ENCODE measurements around the gene CIAO3. TPM values are rescaled to one million over a fixed set of nuclear protein-coding genes. Genes with fewer than 3 reads are reported as not detected.
"Not testable (repeated sequence)": the region's sequence is repeated elsewhere in the genome, so short reads cannot be mapped to it uniquely, and the experiment has no call there.

CIAO3 gene
- total RNA-seq, 1 experiment from 2014 or later, result 44.5 TPM

DNA sequence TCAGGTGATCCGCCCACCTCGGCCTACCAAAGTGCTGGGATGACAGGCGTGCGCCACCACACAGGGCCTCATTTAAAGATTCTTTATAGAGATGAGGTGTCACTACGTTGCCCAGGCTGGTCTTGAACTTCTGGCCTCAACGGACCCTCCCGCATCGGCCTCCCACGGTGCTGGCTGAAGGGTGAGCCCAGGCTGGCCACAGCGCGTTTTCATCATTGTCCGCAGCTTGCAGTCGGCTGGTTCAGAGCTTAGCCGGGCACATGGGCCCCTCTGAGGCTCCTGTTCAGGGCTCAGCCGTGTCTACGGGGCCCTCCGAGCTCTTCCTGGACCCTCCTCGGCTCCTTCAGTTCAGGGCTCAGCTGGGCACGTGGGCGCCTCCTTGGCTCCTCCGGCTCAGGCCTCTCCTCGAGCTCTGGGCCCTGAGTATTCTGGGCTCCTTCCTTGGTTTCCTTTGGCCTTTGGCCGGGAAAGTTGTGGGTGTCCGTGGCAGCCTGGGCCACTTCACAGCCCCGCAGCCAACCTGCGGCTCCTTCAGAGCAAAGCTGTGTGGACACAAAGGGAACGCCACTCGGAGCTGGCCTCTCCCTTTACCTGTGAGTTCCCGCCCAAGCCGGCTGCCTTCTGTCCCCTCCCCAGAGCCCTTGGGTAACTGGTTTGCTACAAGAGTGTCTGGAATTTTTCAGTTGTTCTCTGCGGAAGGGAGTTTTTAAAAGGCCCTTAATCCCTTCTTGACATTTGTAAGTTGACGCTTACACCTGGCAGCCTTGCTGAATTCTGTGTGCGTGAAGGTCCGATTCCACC, 18.5 kb upstream of the CIAO3 start:
- H3K9me3 ChIP-seq, result no peaks in the 10 kb centered on the region
- no peaks in the 10 kb centered on the region for H3K4me1 Mint-ChIP-seq (ENCODE audit: low read depth, unreplicated experiment)
- H3K4me1 ChIP-seq, result peaks cover 25% of the 10 kb centered on the region
- no TSS peak for BruUV-seq (replicated peaks)
- no peaks in the 10 kb centered on the region for H3K36me3 ChIP-seq (ENCODE audit: control insufficient read depth, insufficient read depth, low read length)
- H3K27ac Mint-ChIP-seq (ENCODE audit: unreplicated experiment), result peak overlapping the region; percentile 50
- H3K27me3 ChIP-seq (replicated peaks; ENCODE audit: control insufficient read depth, insufficient read depth, low read length), result no peaks in the 10 kb centered on the region
- no peaks in the 10 kb centered on the region for H3K27me3 Mint-ChIP-seq (ENCODE audit: insufficient read depth, unreplicated experiment)
- intact Hi-C loops (cut with micrococcal nuclease; ENCODE audit: unreplicated experiment), result no loop called here
- H3K36me3 Mint-ChIP-seq (ENCODE audit: insufficient read depth, unreplicated experiment), result peaks cover 6% of the 10 kb centered on the region
- H3K4me3 ChIP-seq (ENCODE audit: low read depth, low read length), result no peak overlapping the region
- peak in 1 of 2 experiments; percentile 50 for DNase-seq
- H3K9me3 Mint-ChIP-seq (ENCODE audit: unreplicated experiment), result no peaks in the 10 kb centered on the region
- H3K4me3 Mint-ChIP-seq (ENCODE audit: unreplicated experiment), result no peak overlapping the region
- CTCF ChIA-PET, result no interaction called here
- TF ChIP-seq, protein P1, sequence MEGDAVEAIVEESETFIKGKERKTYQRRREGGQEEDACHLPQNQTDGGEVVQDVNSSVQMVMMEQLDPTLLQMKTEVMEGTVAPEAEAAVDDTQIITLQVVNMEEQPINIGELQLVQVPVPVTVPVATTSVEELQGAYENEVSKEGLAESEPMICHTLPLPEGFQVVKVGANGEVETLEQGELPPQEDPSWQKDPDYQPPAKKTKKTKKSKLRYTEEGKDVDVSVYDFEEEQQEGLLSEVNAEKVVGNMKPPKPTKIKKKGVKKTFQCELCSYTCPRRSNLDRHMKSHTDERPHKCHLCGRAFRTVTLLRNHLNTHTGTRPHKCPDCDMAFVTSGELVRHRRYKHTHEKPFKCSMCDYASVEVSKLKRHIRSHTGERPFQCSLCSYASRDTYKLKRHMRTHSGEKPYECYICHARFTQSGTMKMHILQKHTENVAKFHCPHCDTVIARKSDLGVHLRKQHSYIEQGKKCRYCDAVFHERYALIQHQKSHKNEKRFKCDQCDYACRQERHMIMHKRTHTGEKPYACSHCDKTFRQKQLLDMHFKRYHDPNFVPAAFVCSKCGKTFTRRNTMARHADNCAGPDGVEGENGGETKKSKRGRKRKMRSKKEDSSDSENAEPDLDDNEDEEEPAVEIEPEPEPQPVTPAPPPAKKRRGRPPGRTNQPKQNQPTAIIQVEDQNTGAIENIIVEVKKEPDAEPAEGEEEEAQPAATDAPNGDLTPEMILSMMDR (IDR thresholded peaks at IDR 0.05; ENCODE audit: insufficient read depth in 1 of 2, low read depth in 1 of 2, low read length in 1 of 2, severe bottlenecking in 1 of 2, unreplicated experiment in 1 of 2), result no peak
- POLR2A ChIA-PET, result no interaction called here

DNA sequence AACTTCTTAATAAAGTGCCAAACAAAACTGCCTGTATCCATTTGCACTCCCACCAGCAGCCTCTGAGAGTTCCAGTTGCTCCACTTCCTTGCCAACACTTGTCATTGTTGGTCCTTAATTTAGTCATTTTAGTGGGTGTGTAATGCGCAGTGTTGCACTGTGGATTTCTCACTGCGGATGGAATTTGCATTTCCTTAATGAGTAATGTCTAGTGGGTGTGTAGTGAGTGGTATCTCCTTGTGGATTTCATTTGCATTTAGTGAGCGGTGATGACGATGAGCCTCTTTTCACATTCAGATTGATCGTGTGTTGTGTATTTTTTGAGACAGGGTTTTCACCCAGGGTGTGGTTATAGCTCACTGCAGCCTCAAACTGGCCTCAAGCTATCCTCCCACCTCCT, 15.6 kb upstream of the CIAO3 start:
- peaks cover 7% of the 10 kb centered on the region for H3K4me1 Mint-ChIP-seq (ENCODE audit: low read depth, unreplicated experiment)
- BruUV-seq (replicated peaks), result no TSS peak
- Histone ChIP-seq H3K27me3 (replicated peaks; ENCODE audit: control insufficient read depth, insufficient read depth, low read length) (no peaks in the 10 kb centered on the region), H3K4me1 (peaks cover 25% of the 10 kb centered on the region), H3K36me3 (ENCODE audit: control insufficient read depth, insufficient read depth, low read length) (no peaks in the 10 kb centered on the region), H3K9me3 (no peaks in the 10 kb centered on the region), H3K4me3 (ENCODE audit: low read depth, low read length) (no peak overlapping the region)
- CTCF ChIA-PET, result no interaction called here
- H3K27ac Mint-ChIP-seq (ENCODE audit: unreplicated experiment), result no peak overlapping the region
- TF ChIP-seq, protein P1 (IDR thresholded peaks at IDR 0.05; ENCODE audit: insufficient read depth in 1 of 2, low read depth in 1 of 2, low read length in 1 of 2, severe bottlenecking in 1 of 2, unreplicated experiment in 1 of 2), result no peak
- peaks cover 10% of the 10 kb centered on the region for H3K36me3 Mint-ChIP-seq (ENCODE audit: insufficient read depth, unreplicated experiment)
- POLR2A ChIA-PET, result no interaction called here
- no peak overlapping the region for H3K4me3 Mint-ChIP-seq (ENCODE audit: unreplicated experiment)
- DNase-seq, result no peak
- intact Hi-C loops (cut with micrococcal nuclease; ENCODE audit: unreplicated experiment), result no loop called here
- H3K27me3 Mint-ChIP-seq (ENCODE audit: insufficient read depth, unreplicated experiment), result no peaks in the 10 kb centered on the region
- no peaks in the 10 kb centered on the region for H3K9me3 Mint-ChIP-seq (ENCODE audit: unreplicated experiment)

DNA sequence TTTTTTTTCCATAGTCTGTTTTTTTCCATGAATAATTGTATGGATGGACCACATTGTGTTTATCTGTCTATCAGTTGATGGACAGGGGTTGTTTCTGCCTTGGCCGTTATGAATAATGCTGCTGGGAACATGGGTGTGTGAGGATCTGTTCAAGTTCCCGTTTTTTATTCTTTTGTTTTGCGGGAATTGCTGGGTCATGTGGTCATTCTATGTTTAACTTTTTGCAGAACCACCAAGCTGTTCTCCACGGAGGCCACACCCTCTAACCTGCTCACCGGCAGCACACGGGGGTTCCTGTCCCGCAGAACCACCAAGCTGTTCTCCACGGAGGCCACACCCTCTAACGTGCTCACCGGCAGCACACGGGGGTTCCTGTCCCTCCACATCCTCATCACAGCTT, 13.9 kb upstream of the CIAO3 start:
- Histone ChIP-seq H3K9me3 (no peaks in the 10 kb centered on the region), H3K27me3 (replicated peaks; ENCODE audit: control insufficient read depth, insufficient read depth, low read length) (no peaks in the 10 kb centered on the region), H3K4me3 (ENCODE audit: low read depth, low read length) (no peak overlapping the region), H3K36me3 (ENCODE audit: control insufficient read depth, insufficient read depth, low read length) (no peaks in the 10 kb centered on the region), H3K4me1 (peaks cover 10% of the 10 kb centered on the region)
- Mint-ChIP-seq H3K4me3 (ENCODE audit: unreplicated experiment) (no peak overlapping the region), H3K27me3 (ENCODE audit: insufficient read depth, unreplicated experiment) (no peaks in the 10 kb centered on the region), H3K9me3 (ENCODE audit: unreplicated experiment) (no peaks in the 10 kb centered on the region), H3K36me3 (ENCODE audit: insufficient read depth, unreplicated experiment) (peaks cover 10% of the 10 kb centered on the region), H3K4me1 (ENCODE audit: low read depth, unreplicated experiment) (peaks cover 7% of the 10 kb centered on the region), H3K27ac (ENCODE audit: unreplicated experiment) (no peak overlapping the region)
- intact Hi-C loops (cut with micrococcal nuclease; ENCODE audit: unreplicated experiment), result no loop called here
- no peak for DNase-seq
- ChIA-PET POLR2A (no interaction called here), CTCF (no interaction called here)
- BruUV-seq (replicated peaks), result no TSS peak
- TF ChIP-seq, protein P1 (IDR thresholded peaks at IDR 0.05; ENCODE audit: insufficient read depth in 1 of 2, low read depth in 1 of 2, low read length in 1 of 2, severe bottlenecking in 1 of 2, unreplicated experiment in 1 of 2), result no peak

DNA sequence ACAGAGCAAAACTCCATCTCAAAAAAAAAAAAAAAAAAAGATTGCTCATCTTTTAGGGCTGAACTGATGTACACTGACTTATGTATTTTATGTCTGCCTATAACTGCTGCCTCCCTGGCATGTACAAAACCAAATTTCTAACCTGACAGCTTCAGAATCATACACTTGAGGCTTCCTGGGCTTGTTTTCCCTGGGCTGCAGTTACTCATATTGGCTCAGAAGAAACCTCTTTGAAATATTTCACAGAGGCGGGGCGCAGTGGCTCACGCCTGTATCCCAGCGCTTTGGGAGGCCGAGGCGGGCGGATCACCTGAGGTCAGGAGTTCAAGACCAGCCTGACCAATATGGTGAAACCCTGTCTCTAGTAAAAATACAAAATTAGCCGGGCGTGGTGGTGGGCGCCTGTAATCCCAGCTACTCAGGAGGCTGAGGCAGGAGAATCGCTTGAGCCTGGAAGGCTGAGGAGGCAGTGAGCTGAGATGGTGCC, 13.4 kb upstream of the CIAO3 start:
- BruUV-seq (replicated peaks); intact Hi-C loops (cut with micrococcal nuclease; ENCODE audit: unreplicated experiment); H3K4me3 ChIP-seq (ENCODE audit: low read depth, low read length); H3K36me3 ChIP-seq (ENCODE audit: control insufficient read depth, insufficient read depth, low read length); DNase-seq; H3K27me3 Mint-ChIP-seq (ENCODE audit: insufficient read depth, unreplicated experiment); H3K36me3 Mint-ChIP-seq (ENCODE audit: insufficient read depth, unreplicated experiment); H3K27ac Mint-ChIP-seq (ENCODE audit: unreplicated experiment); H3K27me3 ChIP-seq (replicated peaks; ENCODE audit: control insufficient read depth, insufficient read depth, low read length); H3K4me1 ChIP-seq; H3K4me1 Mint-ChIP-seq (ENCODE audit: low read depth, unreplicated experiment); H3K9me3 ChIP-seq; POLR2A ChIA-PET; H3K4me3 Mint-ChIP-seq (ENCODE audit: unreplicated experiment); H3K9me3 Mint-ChIP-seq (ENCODE audit: unreplicated experiment): not testable (repeated sequence)
- CTCF ChIA-PET, result interaction anchor here (0.7 kb wide), 1 partner anchor 14 kb away, joined by 6 read pairs; the partner anchor contains the start of gene CIAO3
